Keratinocyte (primary cell): ENCODE measurements around the gene CYTH2. TPM values are rescaled to one million over a fixed set of nuclear protein-coding genes. Genes with fewer than 3 reads are reported as not detected.

Source experiments
- DNase-seq: peaks from one replicate; pipeline ENCODE4 v3.0.0-alpha.2; 2011; ENCODE audit warnings: low read depth, missing footprints, low spot score
- FAIRE-seq: peaks from 2 replicates; lab custom pipeline; 2011; peaks lifted over from hg19 to GRCh38; lab: Jason Lieb, UNC
- H2AFZ ChIP-seq: 2 replicates; pipeline ENCODE4 v1.6.0; 2012; ENCODE audit warnings: low read length, control low read depth, inconsistent platforms; ENCODE audit not compliant: control insufficient read depth
- H3K27ac ChIP-seq: 2 replicates; pipeline ENCODE4 v1.5.1; 2011; ENCODE audit warnings: low read length; ENCODE audit not compliant: control insufficient read depth, insufficient read depth
- H3K27me3 ChIP-seq: 3 replicates; pipeline ENCODE4 v1.6.0; 2011; ENCODE audit warnings: low read length; ENCODE audit not compliant: control insufficient read depth, insufficient read depth; ENCODE audit errors: extremely low read depth
- H3K36me3 ChIP-seq, 2 experiments: 2 replicates in 1 of 2; 3 replicates in 1 of 2; pipeline ENCODE4 v1.5.1; 2011; ENCODE audit warnings: low read length in 2 of 2, mild to moderate bottlenecking in 1 of 2; ENCODE audit not compliant: control insufficient read depth in 2 of 2, insufficient read depth in 2 of 2; ENCODE audit errors: extremely low read depth in 1 of 2
- H3K4me1 ChIP-seq: 3 replicates; pipeline ENCODE4 v1.5.1; 2011; ENCODE audit warnings: low read length; ENCODE audit not compliant: control insufficient read depth, insufficient read depth; ENCODE audit errors: extremely low read depth
- H3K4me2 ChIP-seq: 3 replicates; pipeline ENCODE4 v1.6.0; 2011; ENCODE audit warnings: low read depth, low read length; ENCODE audit not compliant: control insufficient read depth, insufficient read depth; ENCODE audit errors: extremely low read depth
- H3K4me3 ChIP-seq, 3 experiments: fragments of 200-600 bp in 1 of 3; sonication (generic) in 1 of 3; 2 replicates in 2 of 3; 3 replicates in 1 of 3; pipeline ENCODE4 v1.5.1; 2011 to 2016; ENCODE audit warnings: low read length in 3 of 3, mild to moderate bottlenecking in 3 of 3, control low read depth in 2 of 3, inconsistent platforms in 1 of 3, low read depth in 1 of 3, mixed read lengths in 1 of 3, mixed run types in 1 of 3, moderate library complexity in 1 of 3; ENCODE audit not compliant: control insufficient read depth in 2 of 3, insufficient read depth in 2 of 3; ENCODE audit errors: extremely low read depth in 1 of 3
- H3K79me2 ChIP-seq: 2 replicates; pipeline ENCODE4 v1.6.0; 2012; ENCODE audit warnings: low read length; ENCODE audit not compliant: control insufficient read depth, insufficient read depth
- H3K9ac ChIP-seq: 3 replicates; pipeline ENCODE4 v1.6.0; 2011; ENCODE audit warnings: low read length; ENCODE audit not compliant: control insufficient read depth, insufficient read depth; ENCODE audit errors: extremely low read depth
- H3K9me1 ChIP-seq: 3 replicates; pipeline ENCODE4 v1.6.0; 2011; ENCODE audit warnings: low read length; ENCODE audit not compliant: control insufficient read depth, insufficient read depth; ENCODE audit errors: extremely low read depth
- H3K9me3 ChIP-seq: 2 replicates; pipeline ENCODE4 v1.5.1; 2012; ENCODE audit warnings: low read depth, low read length; ENCODE audit not compliant: control insufficient read depth
- H4K20me1 ChIP-seq: 3 replicates; pipeline ENCODE4 v1.6.0; 2011; ENCODE audit warnings: low read length; ENCODE audit not compliant: control insufficient read depth, insufficient read depth; ENCODE audit errors: extremely low read depth
- CTCF ChIP-seq, 3 experiments: IDR thresholded peaks in 1 of 3; conservative IDR thresholded peaks in 1 of 3; optimal IDR thresholded peaks in 1 of 3; 2 replicates in 2 of 3; 3 replicates in 1 of 3; pipeline versions ENCODE3 to v1.5.1; 2011; ENCODE audit warnings: low read length in 3 of 3, mild to moderate bottlenecking in 3 of 3, moderate library complexity in 2 of 3, control low read depth in 1 of 3, inconsistent platforms in 1 of 3; ENCODE audit not compliant: insufficient read depth in 2 of 3; ENCODE audit errors: extremely low read depth in 1 of 3
- EZH2 ChIP-seq: IDR thresholded peaks from one replicate; pipeline ENCODE4 v1.6.1; 2012; ENCODE audit warnings: inconsistent platforms, mild to moderate bottlenecking, low read length, moderate library complexity
- dilution Hi-C: fragments of 300-500 bp; cut with MboI; formaldehyde crosslinking; loops from one replicate; pipeline ENCODE4 v1.7.0; 2020; ENCODE audit warnings: low sequenced_read_pairs; ENCODE audit not compliant: extremely low pct_ligation_motif_present
- polyA plus RNA-seq, 5 experiments: library from polyadenylated mRNA; depleted of rRNA in 3 of 5; stranded (reverse) in 3 of 5; stranded (forward) in 1 of 5; unstranded in 1 of 5; fragments of >200 nt; gene quantifications; 1 replicate in 1 of 5; 2 replicates in 3 of 5; 3 replicates in 1 of 5; pipeline versions ENCODE4 v1.2.1 to v1.2.3, GENCODE V29; 2011 to 2012; ENCODE audit warnings: missing spikeins in 2 of 5, low read depth in 1 of 5, low replicate concordance in 1 of 5

Gene CYTH2
- polyA plus RNA-seq, 1 donor (not counting 4 experiments of a cell fraction or from before 2014, with no cell fraction given) = 27.0 TPM

GRCh38 chr19:48451624-48452023, 17.5 kb upstream of the CYTH2 start:
- Histone ChIP-seq H3K27me3 (no peaks in the 10 kb centered on the region), H3K79me2 (peaks cover 34% of the 10 kb centered on the region), H3K4me1 (peaks cover under 1% of the 10 kb centered on the region), H3K9ac (no peak overlapping the region), H3K36me3 (peaks cover 43 to 57% of the 10 kb centered on the region in 2 experiments), H3K9me3 (no peaks in the 10 kb centered on the region), H3K4me2 (no peak overlapping the region), H2AFZ (no peak overlapping the region), H4K20me1 (peaks cover 3% of the 10 kb centered on the region), H3K9me1 (no peaks in the 10 kb centered on the region), H3K27ac (no peak overlapping the region), H3K4me3 (no peak overlapping the region)
- no peak for FAIRE-seq
- no peak for DNase-seq
- dilution Hi-C loops = no loop called here
- TF ChIP-seq EZH2 = no peak
- no peak for TF ChIP-seq CTCF (optimal IDR thresholded peaks at IDR 0.05 in 1 of 3, IDR thresholded peaks at IDR 0.05 in 1 of 3, conservative IDR thresholded peaks at IDR 0.05 in 1 of 3; ENCODE audit: extremely low read depth in 1 of 3, insufficient read depth in 2 of 3, low read length in 3 of 3)

- Histone ChIP-seq H3K79me2 (peaks cover 30% of the 10 kb centered on the region), H3K4me2 (no peak overlapping the region), H3K27ac (no peak overlapping the region), H3K4me1 (no peaks in the 10 kb centered on the region), H3K9ac (no peak overlapping the region), H3K9me3 (no peaks in the 10 kb centered on the region), H3K36me3 (peaks cover 48 to 59% of the 10 kb centered on the region in 2 experiments), H3K4me3 (no peak overlapping the region), H2AFZ (no peak overlapping the region), H3K9me1 (no peaks in the 10 kb centered on the region), H4K20me1 (peaks cover 3% of the 10 kb centered on the region), H3K27me3 (no peaks in the 10 kb centered on the region)
- dilution Hi-C loops = no loop called here
- FAIRE-seq (no peak), DNase-seq (no peak)
- TF ChIP-seq CTCF (optimal IDR thresholded peaks at IDR 0.05 in 1 of 3, IDR thresholded peaks at IDR 0.05 in 1 of 3, conservative IDR thresholded peaks at IDR 0.05 in 1 of 3; ENCODE audit: extremely low read depth in 1 of 3, insufficient read depth in 2 of 3, low read length in 3 of 3) (no peak), EZH2 (no peak)
Observed at GRCh38 chr19:48452289-48453190, 16.6 kb upstream of the CYTH2 start.
